IMR-90 (cell line): ENCODE data around the gene TMEM205. TPM values are rescaled to one million over a fixed set of nuclear protein-coding genes. Genes with fewer than 3 reads are reported as not detected.
A peak's percentile ranks its signal among the peaks of the same experiment; 100 is the strongest.

Source experiments
- ATAC-seq: fragments of 200-7000 bp; cut with Tn5 transposase; 2 replicates; pipeline ENCODE4 v1.9.1; 2020; ENCODE audit warnings: low read depth, mild to moderate bottlenecking, moderate library complexity
- BruUV-seq: library from RNA; stranded (reverse); fragments of 400-500 nt; replicated peaks from 2 replicates; lab custom pipeline; 2021; lab: Mats Ljungman, UMichigan
- CTCF ChIA-PET: fragments of 300-600 bp; formaldehyde crosslinking; extraction: SDS; loops from one replicate; lab custom pipeline; 2021; ENCODE audit warnings: antibody characterized with exemption; lab: Yijun Ruan, JAX
- POLR2A ChIA-PET: fragments of 300-600 bp; sonication (Branson Sonifier 250); formaldehyde crosslinking; loops from one replicate; lab custom pipeline; 2022; ENCODE audit warnings: antibody characterized with exemption; ENCODE audit not compliant: unreplicated experiment; lab: Charles Lee
- DNase-seq: peaks from one replicate; pipeline ENCODE4 v3.0.0; 2013
- H2AFZ ChIP-seq: replicated peaks from 2 replicates; pipeline ENCODE3; 2013; ENCODE audit warnings: low read length, mild to moderate bottlenecking; ENCODE audit not compliant: poor library complexity
- H2AK5ac ChIP-seq: 2 replicates; pipeline ENCODE4 v1.6.1; 2013; ENCODE audit warnings: low read depth, low read length, inconsistent platforms
- H2AK9ac ChIP-seq: replicated peaks from 2 replicates; pipeline ENCODE3; 2013; ENCODE audit warnings: mild to moderate bottlenecking, low read depth, low read length, moderate library complexity; ENCODE audit not compliant: poor library complexity
- H2BK120ac ChIP-seq: 2 replicates; pipeline ENCODE4 v1.6.1; 2013; ENCODE audit warnings: low read depth, low read length, inconsistent platforms
- H2BK15ac ChIP-seq: 3 replicates; pipeline ENCODE4 v1.6.1; 2013; ENCODE audit warnings: low read depth, low read length, inconsistent platforms
- H2BK20ac ChIP-seq: 2 replicates; pipeline ENCODE4 v1.6.1; 2013; ENCODE audit warnings: low read depth, mild to moderate bottlenecking, inconsistent platforms, low read length, moderate library complexity
- H2BK5ac ChIP-seq: 2 replicates; pipeline ENCODE4 v1.6.1; 2013; ENCODE audit warnings: mild to moderate bottlenecking, low read depth, low read length, inconsistent platforms; ENCODE audit not compliant: poor library complexity, severe bottlenecking
- H3K14ac ChIP-seq: replicated peaks from 2 replicates; pipeline ENCODE4 v1.6.1; 2013; ENCODE audit warnings: low read depth, low read length, inconsistent platforms
- H3K18ac ChIP-seq: 2 replicates; pipeline ENCODE4 v1.6.1; 2013; ENCODE audit warnings: low read depth, low read length, control low read depth
- H3K23ac ChIP-seq: 2 replicates; pipeline ENCODE4 v1.6.1; 2013; ENCODE audit warnings: low read depth, low read length, inconsistent platforms
- H3K27ac ChIP-seq: 2 replicates; pipeline ENCODE4 v1.5.1; 2013; ENCODE audit warnings: mild to moderate bottlenecking, control low read depth, low read length; ENCODE audit not compliant: insufficient read depth
- H3K27me3 ChIP-seq: 2 replicates; pipeline ENCODE4 v1.6.1; 2013; ENCODE audit warnings: low read length; ENCODE audit not compliant: control insufficient read depth, insufficient read depth
- H3K36me3 ChIP-seq: 2 replicates; pipeline ENCODE4 v1.6.1; 2013; ENCODE audit warnings: low read length, mixed read lengths; ENCODE audit not compliant: control insufficient read depth, insufficient read depth
- H3K4ac ChIP-seq: 2 replicates; pipeline ENCODE4 v1.6.1; 2013; ENCODE audit warnings: low read depth, low read length, inconsistent platforms
- H3K4me1 ChIP-seq: 2 replicates; pipeline ENCODE4 v1.6.1; 2013; ENCODE audit warnings: low read length, mixed read lengths; ENCODE audit not compliant: control insufficient read depth, insufficient read depth
- H3K4me2 ChIP-seq: 2 replicates; pipeline ENCODE4 v1.6.1; 2013; ENCODE audit warnings: low read depth, mild to moderate bottlenecking, control low read depth, low read length, moderate library complexity
- H3K4me3 ChIP-seq: 2 replicates; pipeline ENCODE4 v1.5.1; 2013; ENCODE audit warnings: low read depth, mild to moderate bottlenecking, control low read depth, low read length, moderate library complexity; ENCODE audit not compliant: insufficient read depth
- H3K56ac ChIP-seq: 2 replicates; pipeline ENCODE4 v1.6.1; 2013; ENCODE audit warnings: low read length, inconsistent platforms; ENCODE audit not compliant: insufficient read depth; ENCODE audit errors: extremely low read depth
- H3K79me1 ChIP-seq, 2 experiments: 2 replicates each; pipeline ENCODE4 v1.6.1; 2013; ENCODE audit warnings: low read length in 2 of 2, inconsistent platforms in 1 of 2, low read depth in 1 of 2
- H3K9ac ChIP-seq: 2 replicates; pipeline ENCODE4 v1.6.1; 2013; ENCODE audit warnings: low read depth, low read length, control low read depth
- H3K9me1 ChIP-seq: 2 replicates; pipeline ENCODE4 v1.6.1; 2013; ENCODE audit warnings: low read length, inconsistent platforms; ENCODE audit not compliant: insufficient read depth
- H3K9me3 ChIP-seq: 2 replicates; pipeline ENCODE4 v1.6.1; 2013; ENCODE audit warnings: low read length; ENCODE audit not compliant: control insufficient read depth, insufficient read depth
- H4K20me1 ChIP-seq: 2 replicates; pipeline ENCODE4 v1.6.1; 2013; ENCODE audit warnings: low read length, inconsistent platforms; ENCODE audit not compliant: insufficient read depth
- H4K5ac ChIP-seq: 2 replicates; pipeline ENCODE4 v1.6.1; 2013; ENCODE audit warnings: mild to moderate bottlenecking, low read depth, low read length, control low read depth
- H4K8ac ChIP-seq, 2 experiments: 2 replicates each; pipeline ENCODE4 v1.6.1; 2013; ENCODE audit warnings: low read depth in 2 of 2, low read length in 2 of 2, control low read depth in 1 of 2, inconsistent platforms in 1 of 2
- H4K91ac ChIP-seq: 2 replicates; pipeline ENCODE4 v1.6.1; 2013; ENCODE audit warnings: low read depth, low read length, inconsistent platforms; ENCODE audit not compliant: insufficient read depth
- BHLHE40 ChIP-seq: fragments of 150-350 bp; IDR thresholded peaks from 2 replicates; pipeline ENCODE4 v1.6.1; 2016; ENCODE audit warnings: mild to moderate bottlenecking, low read depth, low read length
- CEBPB ChIP-seq: IDR thresholded peaks from 2 replicates; pipeline ENCODE4 v1.6.1; 2012; ENCODE audit warnings: low read depth, low read length, improper control_type of control experiment
- CHD1 ChIP-seq: IDR thresholded peaks from 2 replicates; pipeline ENCODE4 v1.6.1; 2012; ENCODE audit warnings: low read depth, low read length, improper control_type of control experiment
- CTCF ChIP-seq: conservative IDR thresholded peaks from 2 replicates; pipeline ENCODE4 v1.5.1; 2012; ENCODE audit warnings: mild to moderate bottlenecking, low read depth, low read length, improper control_type of control experiment
- ELK1 ChIP-seq: fragments of 150-350 bp; IDR thresholded peaks from 2 replicates; pipeline ENCODE4 v1.6.1; 2016; ENCODE audit warnings: low read depth, mild to moderate bottlenecking, low read length, moderate library complexity, borderline replicate concordance
- FOS ChIP-seq: fragments of 150-350 bp; IDR thresholded peaks from 2 replicates; pipeline ENCODE4 v1.6.1; 2016; ENCODE audit warnings: low read depth, low read length
- MAFK ChIP-seq: IDR thresholded peaks from 2 replicates; pipeline ENCODE4 v1.6.1; 2012; ENCODE audit warnings: low read depth, low read length, improper control_type of control experiment
- MAZ ChIP-seq: IDR thresholded peaks from 2 replicates; pipeline ENCODE4 v1.6.1; 2012; ENCODE audit warnings: low read depth, mild to moderate bottlenecking, low read length, improper control_type of control experiment, moderate library complexity, borderline replicate concordance
- MXI1 ChIP-seq: IDR thresholded peaks from 2 replicates; pipeline ENCODE4 v1.6.1; 2012; ENCODE audit warnings: low read depth, mild to moderate bottlenecking, low read length, moderate library complexity, borderline replicate concordance
- NFE2L2 ChIP-seq: fragments of 150-350 bp; IDR thresholded peaks from 2 replicates; pipeline ENCODE4 v1.6.1; 2016; ENCODE audit warnings: low read depth, mild to moderate bottlenecking, low read length
- POLR2A ChIP-seq: IDR thresholded peaks from 2 replicates; pipeline ENCODE4 v1.6.1; 2012; ENCODE audit warnings: mild to moderate bottlenecking, low read depth, low read length
- RAD21 ChIP-seq: IDR thresholded peaks from 2 replicates; pipeline ENCODE4 v1.6.1; 2012; ENCODE audit warnings: low read length, improper control_type of control experiment
- RCOR1 ChIP-seq: IDR thresholded peaks from 2 replicates; pipeline ENCODE4 v1.6.1; 2012; ENCODE audit warnings: mild to moderate bottlenecking, low read length, improper control_type of control experiment; ENCODE audit not compliant: insufficient replicate concordance
- RFX5 ChIP-seq: IDR thresholded peaks from 2 replicates; pipeline ENCODE4 v1.8.0; 2012; ENCODE audit warnings: low read depth, mild to moderate bottlenecking, low read length, moderate library complexity
- SMC3 ChIP-seq: fragments of 150-350 bp; IDR thresholded peaks from 2 replicates; pipeline ENCODE4 v1.6.1; 2016; ENCODE audit warnings: low read depth, mild to moderate bottlenecking, antibody characterized with exemption, low read length, moderate library complexity
- WGBS, 2 experiments: methylation state at CpG; one replicate each; pipeline versions ENCODE4 v1.1.5 to v1.1.7; 2013; ENCODE audit warnings: missing lambda C conversion rate in 2 of 2; ENCODE audit not compliant: insufficient read length in 1 of 2; ENCODE audit errors: extremely low coverage in 2 of 2; 5-methylcytosine and 5-hydroxymethylcytosine counted together
- dilution Hi-C: fragments of 300-500 bp; cut with HindIII; formaldehyde crosslinking; loops from one replicate; pipeline ENCODE4 v1.14.3; 2018; ENCODE audit warnings: low sequenced_read_pairs; ENCODE audit not compliant: unreplicated experiment
- in situ Hi-C: fragments of 300-500 bp; cut with MboI; formaldehyde crosslinking; loops from 3 replicates; pipeline ENCODE4 v1.14.3; 2019; ENCODE audit warnings: low sequenced_read_pairs, inconsistent platforms, mixed read lengths
- intact Hi-C: fragments of 100-400 bp; cut with micrococcal nuclease; formaldehyde crosslinking; loops from 2 replicates; pipeline ENCODE4 v1.10.0; 2022
- polyA plus RNA-seq, 3 experiments: library from polyadenylated mRNA; depleted of rRNA; stranded (reverse); fragments of >200 nt; gene quantifications; 2 replicates each; pipeline ENCODE4 v1.2.3, GENCODE V29; 2012; ENCODE audit warnings: low replicate concordance in 1 of 3
- total RNA-seq: library from RNA; depleted of rRNA; stranded (reverse); fragments of >200 nt; gene quantifications from 2 replicates; pipeline ENCODE4 v1.2.3, GENCODE V29; 2012

The TMEM205 gene
- total and polyA plus RNA-seq, 2 of the 4 experiments (the other 2 are of a cell fraction), result 110 to 136 TPM

- H3K27me3 ChIP-seq, result no peaks in the 10 kb centered on the region
- peak overlapping the region; percentile 74; the same call in 1 of the 2 replicates for H4K91ac ChIP-seq
- DNase-seq, result no peak
- H4K5ac ChIP-seq, result no peak overlapping the region
- H2BK15ac ChIP-seq, result peak overlapping the region; percentile 35; the same call in 1 of the 3 replicates
- no peak overlapping the region for H2BK5ac ChIP-seq
- peaks cover 7% of the 10 kb centered on the region; the same call in 1 of the 2 replicates for H3K36me3 ChIP-seq
- peaks cover 12% of the 10 kb centered on the region for H3K4me1 ChIP-seq
- dilution Hi-C loops (no loop called here), intact Hi-C loops (loop anchor here (1.0 kb wide), 1 partner anchor 14 kb away; the partner anchor contains the start of gene RAB3D), in situ Hi-C loops (no loop called here)
- H4K8ac ChIP-seq, result peak overlapping the region in 1 of 2 experiments; percentile 39; a peak in 1 of 4 replicates
- ATAC-seq, result no peak
- H3K18ac ChIP-seq, result no peak overlapping the region
- 51% methylated on average over 4 of the region's 17 CpGs; no CpG with 5 or more reads in 1 of the 2 experiments for WGBS, 2 experiments
- peak overlapping the region; percentile 80 for H3K14ac ChIP-seq
- H3K9me1 ChIP-seq, result peaks cover 10% of the 10 kb centered on the region
- H2AK9ac ChIP-seq, result peak overlapping the region; percentile 34
- H3K9ac ChIP-seq, result no peak overlapping the region
- no peak overlapping the region for H3K23ac ChIP-seq
- ChIA-PET CTCF (no interaction called here), POLR2A (no interaction called here)
- H3K9me3 ChIP-seq, result no peaks in the 10 kb centered on the region
- peak overlapping the region; percentile 84 for H2AK5ac ChIP-seq
- H3K79me1 ChIP-seq, result no peaks in the 10 kb centered on the region
- no TSS peak for BruUV-seq
- H2BK20ac ChIP-seq, result peak overlapping the region; percentile 67
- H2BK120ac ChIP-seq, result peak overlapping the region; percentile 63
- no peak overlapping the region for H3K56ac ChIP-seq
- H3K27ac ChIP-seq, result peak overlapping the region; percentile 8; the same call in 1 of the 2 replicates
- H3K4me3 ChIP-seq, result no peak overlapping the region
- peak overlapping the region; percentile 7; the same call in 1 of the 2 replicates for H3K4me2 ChIP-seq
- H3K4ac ChIP-seq, result peak overlapping the region; percentile 84
- H2AFZ ChIP-seq, result peak overlapping the region; percentile 38
- H4K20me1 ChIP-seq, result no peaks in the 10 kb centered on the region
- TF ChIP-seq CTCF, result no peak
- no peak for TF ChIP-seq FOS
- no peak for TF ChIP-seq POLR2A
- no peak for TF ChIP-seq MAFK
- TF ChIP-seq RCOR1, result no peak
- no peak for TF ChIP-seq MXI1
- no peak for TF ChIP-seq CEBPB
- no peak for TF ChIP-seq BHLHE40
- TF ChIP-seq RFX5, result no peak
- TF ChIP-seq MAZ, result no peak
- no peak for TF ChIP-seq RAD21
- no peak for TF ChIP-seq ELK1
- TF ChIP-seq NFE2L2, result no peak
- TF ChIP-seq CHD1, result no peak
- no peak for TF ChIP-seq SMC3
These were observed 21.2 kb downstream of the TMEM205 start for GRCh38 chr19:11324748-11325389.
